Measurements from ENCODE around the gene DLX4. TPM values are rescaled to one million over a fixed set of nuclear protein-coding genes. Genes with fewer than 3 reads are reported as not detected.
A peak's percentile ranks its signal among the peaks of the same experiment; 100 is the strongest.

Gene DLX4
- total and polyA plus RNA-seq, 2 experiments from 2014 or later: 0.40 TPM; not detected in 1

DNA sequence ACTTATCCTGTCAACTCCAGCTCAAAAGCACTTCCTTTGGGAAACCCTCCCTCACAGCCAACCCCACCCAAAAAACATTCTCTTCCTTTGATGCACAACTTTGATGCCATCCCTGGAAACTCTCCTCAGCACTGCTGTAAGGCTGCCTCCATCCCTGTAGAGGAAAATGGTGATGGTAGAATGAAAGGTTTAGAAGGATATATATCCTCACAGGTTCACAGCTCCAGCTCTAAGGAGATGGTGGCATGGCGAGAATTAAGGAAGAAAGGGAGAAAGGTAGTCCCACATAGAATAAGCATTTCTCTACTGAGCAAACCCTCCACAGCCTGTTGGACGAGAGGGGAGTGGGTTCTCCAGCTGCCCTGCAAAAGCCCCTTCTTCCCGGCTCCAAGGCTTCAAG is 2.2 kb upstream of the DLX4 start:
- H3K4me1 ChIP-seq (ENCODE audit: insufficient read depth): no peaks in the 10 kb centered on the region

DNA sequence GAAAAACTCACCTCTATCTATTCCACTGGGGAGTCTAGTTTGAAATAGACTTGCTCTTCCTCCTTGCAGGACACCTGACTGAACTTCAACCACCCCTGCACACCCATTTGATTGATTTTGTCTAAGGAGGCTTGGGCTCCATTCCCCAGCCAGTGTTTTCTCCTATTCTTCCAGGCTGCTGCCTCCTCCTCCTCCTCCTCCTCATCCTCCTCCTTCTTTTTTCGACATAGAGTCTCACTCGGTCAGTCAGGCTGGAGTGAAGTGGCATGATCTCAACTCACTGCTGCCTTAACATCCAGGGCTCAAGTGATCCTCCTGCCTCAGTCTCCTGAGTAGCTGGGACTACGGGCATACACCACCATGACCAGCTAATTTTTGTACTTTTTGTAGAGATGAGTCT is 1.8 kb upstream of the DLX4 start:
- H3K9me2 ChIP-seq (ENCODE audit: insufficient read depth): no peaks in the 10 kb centered on the region
- no peak overlapping the region for H2AFZ ChIP-seq
- peaks cover 95% of the 10 kb centered on the region for H3K27me3 ChIP-seq (replicated peaks; ENCODE audit: insufficient read depth)
- in situ Hi-C loops (cut with MboI): no loop called here
- H3K9ac ChIP-seq: no peak overlapping the region
- peaks cover 19% of the 10 kb centered on the region for H3F3A ChIP-seq (ENCODE audit: insufficient read depth)
- H4K20me1 ChIP-seq (ENCODE audit: insufficient read depth): no peaks in the 10 kb centered on the region
- H3K4me1 ChIP-seq (ENCODE audit: insufficient read depth): no peaks in the 10 kb centered on the region
- DNase-seq: no peak
- no peak overlapping the region for H3K4me3 ChIP-seq
- no peak overlapping the region for H3K4me2 ChIP-seq (ENCODE audit: unreplicated experiment)
- H3K9me3 ChIP-seq (ENCODE audit: low read depth): no peaks in the 10 kb centered on the region
- 29 to 33% methylated on average over 3 of the region's 3 CpGs for WGBS, 2 experiments (ENCODE audit: low coverage in 1 of 2, low lambda C conversion rate in 2 of 2, missing lambda C conversion rate in 2 of 2)
- TF ChIP-seq EZH2phosphoT487 (IDR thresholded peaks at IDR 0.05; ENCODE audit: insufficient read depth, low read depth) (no peak), EZH2 (IDR thresholded peaks at IDR 0.05; ENCODE audit: insufficient read depth, poor library complexity, severe bottlenecking) (no peak)
- H3K79me2 ChIP-seq (ENCODE audit: insufficient read depth): no peaks in the 10 kb centered on the region
- no peak overlapping the region for H3K27ac ChIP-seq
- H3K36me3 ChIP-seq (ENCODE audit: low read depth): no peaks in the 10 kb centered on the region

More for the DNA sequence above, 2.2 kb upstream of the DLX4 start:
- H3K27ac ChIP-seq: no peak overlapping the region
- no peak overlapping the region for H3K4me3 ChIP-seq
- H3F3A ChIP-seq (ENCODE audit: insufficient read depth): peaks cover 19% of the 10 kb centered on the region
- WGBS, 2 experiments (ENCODE audit: low coverage in 1 of 2, low lambda C conversion rate in 2 of 2, missing lambda C conversion rate in 2 of 2): 13 to 14% methylated on average over 3 of the region's 3 CpGs
- H3K9me2 ChIP-seq (ENCODE audit: insufficient read depth): no peaks in the 10 kb centered on the region
- no peak overlapping the region for H2AFZ ChIP-seq
- no peaks in the 10 kb centered on the region for H3K79me2 ChIP-seq (ENCODE audit: insufficient read depth)
- H3K9ac ChIP-seq: no peak overlapping the region
- H3K36me3 ChIP-seq (ENCODE audit: low read depth): no peaks in the 10 kb centered on the region
- no peak for TF ChIP-seq EZH2 (IDR thresholded peaks at IDR 0.05; ENCODE audit: insufficient read depth, poor library complexity, severe bottlenecking)
- TF ChIP-seq EZH2phosphoT487 (IDR thresholded peaks at IDR 0.05; ENCODE audit: insufficient read depth, low read depth): no peak
- H3K4me2 ChIP-seq (ENCODE audit: unreplicated experiment): no peak overlapping the region
- no peaks in the 10 kb centered on the region for H3K9me3 ChIP-seq (ENCODE audit: low read depth)
- no peak for DNase-seq
- H4K20me1 ChIP-seq (ENCODE audit: insufficient read depth): no peaks in the 10 kb centered on the region
- in situ Hi-C loops (cut with MboI): no loop called here
- peaks cover 91% of the 10 kb centered on the region for H3K27me3 ChIP-seq (replicated peaks; ENCODE audit: insufficient read depth)

DNA sequence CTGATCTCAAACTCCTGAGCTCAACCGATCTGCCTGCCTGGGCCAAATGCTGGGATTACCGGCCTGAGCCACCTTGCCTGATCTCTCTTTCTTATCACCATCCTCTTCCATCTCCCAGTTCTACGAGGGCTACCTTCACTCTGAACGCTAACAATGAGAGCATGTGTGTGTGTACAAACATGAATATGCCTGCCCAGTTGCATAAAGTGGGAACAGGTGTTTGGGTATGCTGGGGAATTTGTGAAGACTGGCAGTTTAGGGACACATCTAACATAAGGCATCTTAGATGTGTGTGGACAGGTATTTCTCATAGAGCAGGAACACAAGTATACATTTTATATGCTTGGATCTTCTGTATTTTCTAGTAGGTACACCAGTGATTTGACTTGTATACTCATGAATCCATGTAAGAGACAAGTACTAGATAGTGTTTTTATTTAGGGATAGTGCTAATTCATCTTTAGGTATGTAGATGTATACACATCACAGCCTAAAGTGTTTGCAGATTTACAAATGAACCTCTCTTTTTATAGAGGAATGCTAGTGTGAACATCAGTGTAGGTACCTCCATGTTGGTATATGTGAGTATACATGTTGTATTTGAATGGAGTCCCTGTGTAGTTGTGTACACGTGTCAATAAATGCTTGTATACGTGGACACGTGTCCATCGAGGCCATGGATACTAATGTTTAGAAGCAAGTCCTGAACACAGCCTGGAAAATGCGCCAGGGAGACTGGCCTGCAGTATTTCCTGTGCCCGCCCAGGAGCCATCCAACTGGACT is 1.2 kb upstream of the DLX4 start:
- no peak for DNase-seq
- WGBS, 2 experiments (ENCODE audit: low coverage in 1 of 2, low lambda C conversion rate in 2 of 2, missing lambda C conversion rate in 2 of 2): 27 to 36% methylated on average over 10 of the region's 10 CpGs
- H2AFZ ChIP-seq: peak overlapping the region; percentile 58
- no peaks in the 10 kb centered on the region for H3K9me2 ChIP-seq (ENCODE audit: insufficient read depth)
- no peaks in the 10 kb centered on the region for H3K9me3 ChIP-seq (ENCODE audit: low read depth)
- TF ChIP-seq EZH2phosphoT487 (IDR thresholded peaks at IDR 0.05; ENCODE audit: insufficient read depth, low read depth) (no peak), EZH2 (IDR thresholded peaks at IDR 0.05; ENCODE audit: insufficient read depth, poor library complexity, severe bottlenecking) (peak; percentile 24)
- no peaks in the 10 kb centered on the region for H4K20me1 ChIP-seq (ENCODE audit: insufficient read depth)
- in situ Hi-C loops (cut with MboI): no loop called here
- peak overlapping the region; percentile 77 for H3K4me2 ChIP-seq (ENCODE audit: unreplicated experiment)
- peak overlapping the region; percentile 70 for H3K4me3 ChIP-seq
- H3K27ac ChIP-seq: no peak overlapping the region
- H3K4me1 ChIP-seq (ENCODE audit: insufficient read depth): no peaks in the 10 kb centered on the region
- H3K79me2 ChIP-seq (ENCODE audit: insufficient read depth): no peaks in the 10 kb centered on the region
- no peaks in the 10 kb centered on the region for H3K36me3 ChIP-seq (ENCODE audit: low read depth)
- H3K9ac ChIP-seq: peak overlapping the region; percentile 74
- peaks cover 95% of the 10 kb centered on the region for H3K27me3 ChIP-seq (replicated peaks; ENCODE audit: insufficient read depth)
- peaks cover 19% of the 10 kb centered on the region for H3F3A ChIP-seq (ENCODE audit: insufficient read depth)

DNA sequence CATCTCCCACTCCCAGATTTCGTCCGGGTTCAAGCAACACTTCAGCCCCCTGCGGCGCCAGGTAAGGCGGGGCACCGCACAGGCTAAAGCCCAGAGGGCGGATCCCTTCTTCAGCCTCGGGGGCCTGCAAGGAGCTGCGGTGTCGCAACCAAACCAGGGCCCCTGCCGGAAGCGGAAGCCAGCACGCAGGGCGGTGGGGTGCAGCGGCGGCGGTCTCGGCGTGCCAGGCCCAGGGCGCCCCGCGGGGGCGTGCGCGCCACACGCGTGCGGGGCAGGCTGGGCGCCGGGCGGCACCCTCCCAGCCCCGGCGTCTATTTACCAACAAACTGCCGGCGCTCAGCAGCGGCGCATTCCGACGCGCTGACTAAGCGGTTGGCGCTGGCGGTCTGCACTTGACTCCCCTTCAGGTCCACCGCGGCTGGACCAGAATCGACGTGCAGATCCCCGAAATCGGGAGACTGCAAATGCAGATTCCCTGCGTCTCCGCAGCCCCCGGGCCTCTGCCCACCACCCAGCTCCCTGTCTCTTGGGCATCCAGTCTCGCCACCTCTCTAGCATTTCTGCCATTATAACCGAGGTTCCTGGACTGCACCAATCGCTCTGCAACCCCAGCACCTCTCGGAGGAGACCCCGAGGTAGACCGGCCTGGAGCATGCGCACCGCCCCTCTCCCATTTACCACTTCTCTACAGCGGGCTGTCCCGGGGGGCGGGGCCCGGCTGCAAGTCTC is 421 bp upstream of the DLX4 start:
- H4K20me1 ChIP-seq (ENCODE audit: insufficient read depth): no peaks in the 10 kb centered on the region
- H3K79me2 ChIP-seq (ENCODE audit: insufficient read depth): no peaks in the 10 kb centered on the region
- H3K9me2 ChIP-seq (ENCODE audit: insufficient read depth): no peaks in the 10 kb centered on the region
- in situ Hi-C loops (cut with MboI): no loop called here
- peaks cover 19% of the 10 kb centered on the region for H3F3A ChIP-seq (ENCODE audit: insufficient read depth)
- no peaks in the 10 kb centered on the region for H3K4me1 ChIP-seq (ENCODE audit: insufficient read depth)
- peaks cover 94% of the 10 kb centered on the region for H3K27me3 ChIP-seq (replicated peaks; ENCODE audit: insufficient read depth)
- H3K4me3 ChIP-seq: peak overlapping the region; percentile 70
- no peaks in the 10 kb centered on the region for H3K36me3 ChIP-seq (ENCODE audit: low read depth)
- WGBS, 2 experiments (ENCODE audit: low coverage in 1 of 2, low lambda C conversion rate in 2 of 2, missing lambda C conversion rate in 2 of 2): 2 to 3% methylated on average over 50 to 61 of the region's 64 CpGs
- H3K4me2 ChIP-seq (ENCODE audit: unreplicated experiment): peak overlapping the region; percentile 77
- peak; percentile 92 for DNase-seq
- no peaks in the 10 kb centered on the region for H3K9me3 ChIP-seq (ENCODE audit: low read depth)
- peak overlapping the region; percentile 74 for H3K9ac ChIP-seq
- peak overlapping the region; percentile 58 for H2AFZ ChIP-seq
- no peak overlapping the region for H3K27ac ChIP-seq
- TF ChIP-seq EZH2phosphoT487 (IDR thresholded peaks at IDR 0.05; ENCODE audit: insufficient read depth, low read depth) (no peak), EZH2 (IDR thresholded peaks at IDR 0.05; ENCODE audit: insufficient read depth, poor library complexity, severe bottlenecking) (no peak)
